Endothelial cell (in vitro differentiated cells): ENCODE measurements around the gene DOCK3. TPM values are rescaled to one million over a fixed set of nuclear protein-coding genes. Genes with fewer than 3 reads are reported as not detected.

Experiments
- DNase-seq: peaks from one replicate; pipeline ENCODE4 v3.0.0; 2021; ENCODE audit warnings: low spot score
- H3K27ac Mint-ChIP-seq: one replicate; pipeline ENCODE4 v1.8.0; 2021; ENCODE audit warnings: mixed read lengths, inconsistent platforms; ENCODE audit not compliant: unreplicated experiment
- H3K27me3 Mint-ChIP-seq: one replicate; pipeline ENCODE4 v1.8.0; 2021; ENCODE audit warnings: mild to moderate bottlenecking, moderate library complexity, mixed read lengths, inconsistent platforms; ENCODE audit not compliant: unreplicated experiment
- H3K36me3 Mint-ChIP-seq: one replicate; pipeline ENCODE4 v1.8.0; 2021; ENCODE audit warnings: mild to moderate bottlenecking, low read depth, mixed read lengths, inconsistent platforms; ENCODE audit not compliant: unreplicated experiment
- H3K4me1 Mint-ChIP-seq: one replicate; pipeline ENCODE4 v1.8.0; 2021; ENCODE audit warnings: mild to moderate bottlenecking, mixed read lengths, inconsistent platforms; ENCODE audit not compliant: unreplicated experiment
- H3K4me3 Mint-ChIP-seq: one replicate; pipeline ENCODE4 v1.8.0; 2021; ENCODE audit warnings: mild to moderate bottlenecking, mixed read lengths, inconsistent platforms; ENCODE audit not compliant: unreplicated experiment
- H3K9me3 Mint-ChIP-seq: one replicate; pipeline ENCODE4 v1.8.0; 2021; ENCODE audit warnings: mixed read lengths, inconsistent platforms; ENCODE audit not compliant: unreplicated experiment
- total RNA-seq: library from RNA; stranded (reverse); fragmentation: NEBNext Ultra II Directional; extraction: Animal tissue kit (Norgen Biotek cat#: 25700); gene quantifications from one replicate; pipeline ENCODE4 v1.2.1, GENCODE V29; 2021; ENCODE audit not compliant: unreplicated experiment
- TF ChIP-seq, protein P1 (sequence below): fragments of 200-600 bp; sonication (generic); IDR thresholded peaks from one replicate; pipeline ENCODE4 v1.5.0; 2021; ENCODE audit warnings: antibody characterized with exemption; ENCODE audit not compliant: unreplicated experiment

Gene DOCK3
- total RNA-seq, 1 donor from 2014 or later: 1.3 TPM

- Mint-ChIP-seq H3K36me3 (no peaks in the 10 kb centered on the region), H3K27ac (no peak overlapping the region), H3K9me3 (no peaks in the 10 kb centered on the region), H3K27me3 (no peaks in the 10 kb centered on the region), H3K4me3 (no peak overlapping the region), H3K4me1 (no peaks in the 10 kb centered on the region)
- TF ChIP-seq, protein P1, sequence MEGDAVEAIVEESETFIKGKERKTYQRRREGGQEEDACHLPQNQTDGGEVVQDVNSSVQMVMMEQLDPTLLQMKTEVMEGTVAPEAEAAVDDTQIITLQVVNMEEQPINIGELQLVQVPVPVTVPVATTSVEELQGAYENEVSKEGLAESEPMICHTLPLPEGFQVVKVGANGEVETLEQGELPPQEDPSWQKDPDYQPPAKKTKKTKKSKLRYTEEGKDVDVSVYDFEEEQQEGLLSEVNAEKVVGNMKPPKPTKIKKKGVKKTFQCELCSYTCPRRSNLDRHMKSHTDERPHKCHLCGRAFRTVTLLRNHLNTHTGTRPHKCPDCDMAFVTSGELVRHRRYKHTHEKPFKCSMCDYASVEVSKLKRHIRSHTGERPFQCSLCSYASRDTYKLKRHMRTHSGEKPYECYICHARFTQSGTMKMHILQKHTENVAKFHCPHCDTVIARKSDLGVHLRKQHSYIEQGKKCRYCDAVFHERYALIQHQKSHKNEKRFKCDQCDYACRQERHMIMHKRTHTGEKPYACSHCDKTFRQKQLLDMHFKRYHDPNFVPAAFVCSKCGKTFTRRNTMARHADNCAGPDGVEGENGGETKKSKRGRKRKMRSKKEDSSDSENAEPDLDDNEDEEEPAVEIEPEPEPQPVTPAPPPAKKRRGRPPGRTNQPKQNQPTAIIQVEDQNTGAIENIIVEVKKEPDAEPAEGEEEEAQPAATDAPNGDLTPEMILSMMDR: no peak
- no peak for DNase-seq
These were observed 541.6 kb downstream of the DOCK3 start for GRCh38 chr3:51216291-51216690.

DNA sequence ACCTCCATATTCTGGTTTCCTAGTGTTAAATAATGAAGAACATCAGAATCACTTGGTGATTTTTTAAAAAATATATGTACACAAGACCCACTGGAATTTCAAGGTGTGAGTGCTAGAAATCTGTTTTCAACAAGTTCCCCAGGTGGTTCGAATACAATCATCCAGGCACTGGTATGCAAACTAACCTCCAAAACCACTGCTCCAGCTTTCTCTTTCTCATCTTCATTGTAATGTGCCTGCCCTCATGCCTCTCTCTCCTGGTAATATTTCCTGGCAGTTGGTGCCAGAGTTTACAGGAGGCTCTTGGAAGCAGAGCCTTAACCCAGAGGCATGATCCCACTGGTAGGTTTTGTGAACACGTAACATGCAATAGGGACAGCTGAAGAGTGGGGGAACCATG, 547.2 kb downstream of the DOCK3 start:
- Mint-ChIP-seq H3K4me3 (no peak overlapping the region), H3K27me3 (no peaks in the 10 kb centered on the region), H3K36me3 (no peaks in the 10 kb centered on the region), H3K4me1 (no peaks in the 10 kb centered on the region), H3K27ac (no peak overlapping the region), H3K9me3 (no peaks in the 10 kb centered on the region)
- no peak for DNase-seq
- TF ChIP-seq, protein P1: no peak

- TF ChIP-seq, protein P1: no peak
- H3K4me3 Mint-ChIP-seq: no peak overlapping the region
- H3K27me3 Mint-ChIP-seq: no peaks in the 10 kb centered on the region
- no peaks in the 10 kb centered on the region for H3K9me3 Mint-ChIP-seq
- DNase-seq: no peak
- no peaks in the 10 kb centered on the region for H3K36me3 Mint-ChIP-seq
- no peaks in the 10 kb centered on the region for H3K4me1 Mint-ChIP-seq
- H3K27ac Mint-ChIP-seq: no peak overlapping the region
These were observed 549.6 kb downstream of the DOCK3 start for GRCh38 chr3:51224283-51224682.

DNA sequence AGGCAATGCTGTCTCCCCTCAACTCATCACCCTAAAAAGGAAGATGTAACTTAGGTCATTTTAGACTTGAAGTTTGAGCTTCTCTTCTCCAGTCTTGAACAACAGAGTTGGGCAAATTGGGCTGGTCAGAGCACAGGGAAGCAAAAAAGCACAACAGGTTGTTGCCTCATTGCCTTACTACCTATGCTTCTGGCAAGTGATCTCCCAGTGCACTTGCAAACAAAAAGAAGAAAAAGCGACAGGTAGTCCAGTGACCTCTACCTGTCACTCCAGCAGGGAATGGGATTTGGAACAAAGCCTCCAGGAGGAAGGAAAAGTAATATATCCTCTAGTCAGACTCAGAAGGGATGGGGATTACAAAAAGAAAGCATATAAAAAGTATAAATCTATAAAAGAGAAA, 550.1 kb downstream of the DOCK3 start:
- Mint-ChIP-seq H3K36me3 (no peaks in the 10 kb centered on the region), H3K4me1 (no peaks in the 10 kb centered on the region), H3K4me3 (no peak overlapping the region), H3K9me3 (no peaks in the 10 kb centered on the region), H3K27me3 (no peaks in the 10 kb centered on the region), H3K27ac (no peak overlapping the region)
- TF ChIP-seq, protein P1: no peak
- DNase-seq: no peak

DNA sequence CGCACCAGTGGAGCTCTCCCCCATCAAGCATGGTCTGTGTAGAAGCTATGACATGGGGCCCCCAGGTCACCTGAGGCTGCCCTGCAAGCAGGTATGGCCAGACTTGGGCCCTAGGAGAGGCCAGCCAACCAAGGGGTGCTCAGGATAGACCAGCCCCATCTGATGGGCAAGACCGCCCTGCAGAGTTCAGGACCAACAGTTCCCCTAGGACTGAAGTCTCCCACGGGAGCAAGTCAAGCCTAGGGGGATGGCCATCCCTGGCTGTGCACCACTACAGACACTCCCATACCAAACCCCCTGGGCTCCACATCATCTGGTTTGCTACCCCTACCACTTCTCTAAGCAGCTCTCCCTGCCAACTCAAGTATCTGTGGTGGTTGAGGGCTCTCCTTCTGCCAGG, 568.2 kb downstream of the DOCK3 start:
- H3K36me3 Mint-ChIP-seq: peaks cover 6% of the 10 kb centered on the region
- TF ChIP-seq, protein P1: no peak

More for the DNA sequence above, 568.2 kb downstream of the DOCK3 start:
- no peak for DNase-seq
- peaks cover 1% of the 10 kb centered on the region for H3K9me3 Mint-ChIP-seq
- H3K4me1 Mint-ChIP-seq: no peaks in the 10 kb centered on the region
- H3K27me3 Mint-ChIP-seq: no peaks in the 10 kb centered on the region
- H3K4me3 Mint-ChIP-seq: no peak overlapping the region
- H3K27ac Mint-ChIP-seq: no peak overlapping the region
